DND-41 (cell line): ENCODE data around the gene NDOR1.
A peak's percentile ranks its signal among the peaks of the same experiment; 100 is the strongest.

Experiments used
- ATAC-seq: fragments of 200-7000 bp; cut with Tn5 transposase; 3 replicates; pipeline ENCODE4 v1.9.1; 2021; ENCODE audit warnings: low read depth; ENCODE audit not compliant: insufficient read depth
- DNase-seq: peaks from one replicate; pipeline ENCODE4 v3.0.0-alpha.2; 2020
- H2AFZ ChIP-seq: 2 replicates; pipeline ENCODE4 v1.6.0; 2012; ENCODE audit warnings: low read depth, low read length
- H3K27ac ChIP-seq: 2 replicates; pipeline ENCODE4 v1.5.1; 2012; ENCODE audit warnings: low read length, inconsistent platforms
- H3K27me3 ChIP-seq: fragments of 200-600 bp; sonication (generic); 2 replicates; pipeline ENCODE4 v1.6.0; 2012; ENCODE audit warnings: low read length, mild to moderate bottlenecking, inconsistent platforms; ENCODE audit not compliant: insufficient read depth, poor library complexity
- H3K36me3 ChIP-seq: 2 replicates; pipeline ENCODE4 v1.5.1; 2012; ENCODE audit warnings: low read length, inconsistent platforms; ENCODE audit not compliant: insufficient read depth
- H3K4me1 ChIP-seq: 2 replicates; pipeline ENCODE4 v1.5.1; 2012; ENCODE audit warnings: mild to moderate bottlenecking, low read length; ENCODE audit not compliant: insufficient read depth
- H3K4me2 ChIP-seq: 2 replicates; pipeline ENCODE4 v1.6.0; 2012; ENCODE audit warnings: mild to moderate bottlenecking, moderate library complexity, low read length, inconsistent platforms; ENCODE audit not compliant: insufficient read depth
- H3K4me3 ChIP-seq, 2 experiments: fragments of 200-600 bp in 1 of 2; shearing (Covaris generic) in 1 of 2; 2 replicates each; pipeline ENCODE4 v1.5.1; 2012 to 2016; ENCODE audit warnings: inconsistent platforms in 2 of 2, low read length in 2 of 2, mild to moderate bottlenecking in 2 of 2, low read depth in 1 of 2, moderate library complexity in 1 of 2
- H3K79me2 ChIP-seq: 2 replicates; pipeline ENCODE4 v1.6.0; 2012; ENCODE audit warnings: low read length, inconsistent platforms; ENCODE audit not compliant: insufficient read depth
- H3K9ac ChIP-seq: 2 replicates; pipeline ENCODE4 v1.6.0; 2012; ENCODE audit warnings: low read depth, mild to moderate bottlenecking, inconsistent platforms, low read length, moderate library complexity
- H3K9me3 ChIP-seq: 2 replicates; pipeline ENCODE4 v1.5.1; 2012; ENCODE audit warnings: low read length, moderate library complexity, mild to moderate bottlenecking, inconsistent platforms; ENCODE audit not compliant: insufficient read depth, severe bottlenecking
- H4K20me1 ChIP-seq: 2 replicates; pipeline ENCODE4 v1.6.0; 2012; ENCODE audit warnings: low read length; ENCODE audit not compliant: insufficient read depth
- EZH2 ChIP-seq: IDR thresholded peaks from 3 replicates; pipeline ENCODE4 v1.6.1; 2012; ENCODE audit warnings: borderline replicate concordance, low read depth, mild to moderate bottlenecking, moderate library complexity, low read length, inconsistent platforms; ENCODE audit not compliant: severe bottlenecking
- TF ChIP-seq, protein P1 (sequence below): IDR thresholded peaks from 2 replicates; pipeline ENCODE4 v1.5.1; 2012; ENCODE audit warnings: borderline replicate concordance, low read length, moderate library complexity, mild to moderate bottlenecking; ENCODE audit not compliant: poor library complexity, severe bottlenecking; ENCODE audit errors: extremely low read depth

Gene NDOR1

DNA sequence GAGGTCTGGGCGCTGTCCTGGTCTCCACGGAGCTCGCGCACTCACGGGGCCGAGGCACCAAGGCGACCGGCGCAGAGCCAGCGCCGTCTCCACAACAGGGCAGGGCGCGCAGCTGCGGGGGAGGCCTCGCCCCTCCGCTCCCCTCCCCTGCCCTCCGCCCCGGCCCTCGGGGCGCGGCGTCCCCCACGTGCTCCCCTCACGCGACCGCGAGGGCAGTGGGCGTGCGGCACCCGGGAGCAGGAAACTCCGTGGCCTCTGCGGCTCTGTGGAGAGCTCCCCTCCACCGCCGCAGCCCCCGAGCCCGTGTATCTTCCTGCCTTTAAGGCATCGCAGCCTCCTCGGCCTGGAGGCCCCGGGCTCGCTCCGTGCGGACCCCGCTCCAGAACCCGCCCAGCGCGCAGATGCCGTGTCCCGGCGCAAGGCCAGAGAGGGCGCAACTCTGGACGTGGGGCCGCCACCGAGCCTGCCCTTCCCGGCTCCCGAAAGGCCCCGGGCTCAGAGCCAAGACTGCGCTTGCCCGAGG lies 34.9 kb downstream of the NDOR1 start:
- Histone ChIP-seq H3K9ac (peak overlapping the region; percentile 89), H2AFZ (peak overlapping the region; percentile 68), H4K20me1 (peaks cover 49% of the 10 kb centered on the region), H3K4me1 (peaks cover 55% of the 10 kb centered on the region), H3K27ac (peak overlapping the region; percentile 89), H3K27me3 (no peaks in the 10 kb centered on the region), H3K36me3 (peaks cover 25% of the 10 kb centered on the region), H3K79me2 (peaks cover 25% of the 10 kb centered on the region), H3K4me2 (peak overlapping the region; percentile 91), H3K9me3 (no peaks in the 10 kb centered on the region), H3K4me3 (peak overlapping the region; percentile 35 to 77; a peak in 3 of 4 replicates)
- TF ChIP-seq, protein P1, sequence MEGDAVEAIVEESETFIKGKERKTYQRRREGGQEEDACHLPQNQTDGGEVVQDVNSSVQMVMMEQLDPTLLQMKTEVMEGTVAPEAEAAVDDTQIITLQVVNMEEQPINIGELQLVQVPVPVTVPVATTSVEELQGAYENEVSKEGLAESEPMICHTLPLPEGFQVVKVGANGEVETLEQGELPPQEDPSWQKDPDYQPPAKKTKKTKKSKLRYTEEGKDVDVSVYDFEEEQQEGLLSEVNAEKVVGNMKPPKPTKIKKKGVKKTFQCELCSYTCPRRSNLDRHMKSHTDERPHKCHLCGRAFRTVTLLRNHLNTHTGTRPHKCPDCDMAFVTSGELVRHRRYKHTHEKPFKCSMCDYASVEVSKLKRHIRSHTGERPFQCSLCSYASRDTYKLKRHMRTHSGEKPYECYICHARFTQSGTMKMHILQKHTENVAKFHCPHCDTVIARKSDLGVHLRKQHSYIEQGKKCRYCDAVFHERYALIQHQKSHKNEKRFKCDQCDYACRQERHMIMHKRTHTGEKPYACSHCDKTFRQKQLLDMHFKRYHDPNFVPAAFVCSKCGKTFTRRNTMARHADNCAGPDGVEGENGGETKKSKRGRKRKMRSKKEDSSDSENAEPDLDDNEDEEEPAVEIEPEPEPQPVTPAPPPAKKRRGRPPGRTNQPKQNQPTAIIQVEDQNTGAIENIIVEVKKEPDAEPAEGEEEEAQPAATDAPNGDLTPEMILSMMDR: no peak
- TF ChIP-seq EZH2: no peak
- DNase-seq (peak; percentile 76), ATAC-seq (peak; percentile 54)

DNA sequence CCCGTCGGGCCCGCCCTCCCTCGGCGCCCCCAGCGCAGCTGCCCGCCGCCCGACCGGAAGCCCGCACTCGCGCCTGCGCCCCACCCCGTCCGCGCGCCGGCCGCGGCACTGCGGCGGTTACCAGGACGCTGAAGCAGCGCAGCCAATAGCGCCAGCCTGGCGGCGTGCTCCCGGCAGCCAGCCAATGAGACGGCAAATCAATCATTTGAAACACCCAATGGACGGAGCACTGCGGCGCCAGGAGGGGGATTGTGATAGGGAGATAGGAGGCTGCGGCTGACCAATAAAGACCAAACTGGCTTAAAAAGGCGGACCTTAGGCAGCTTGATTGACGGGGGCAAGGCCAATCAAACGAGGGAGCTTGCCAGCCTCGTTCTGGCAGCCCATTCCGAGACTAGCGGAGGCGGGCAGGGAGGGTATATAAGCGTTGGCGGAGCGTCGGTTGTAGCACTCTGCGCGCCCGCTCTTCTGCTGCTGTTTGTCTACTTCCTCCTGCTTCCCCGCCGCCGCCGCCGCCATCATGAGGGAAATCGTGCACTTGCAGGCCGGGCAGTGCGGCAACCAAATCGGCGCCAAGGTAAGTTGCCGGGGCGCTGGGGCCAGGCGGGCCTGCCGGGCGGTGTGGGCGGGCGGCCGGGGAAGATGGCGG lies 35.5 kb downstream of the NDOR1 start, which contains the start of gene TUBB4B:
TSS of gene TUBB4B (plus strand) at position 447 of the 649 bp plus-strand sequence. CDS start at position 521, 74 bp downstream.
- peak within 1 kb of the TSS; percentile 89 for H3K27ac ChIP-seq
- peaks cover 25% of the 10 kb centered on the region for H3K36me3 ChIP-seq
- H3K9me3 ChIP-seq: no peaks in the 10 kb centered on the region
- no peaks in the 10 kb centered on the region for H3K27me3 ChIP-seq
- H2AFZ ChIP-seq: peak within 1 kb of the TSS; percentile 68
- DNase-seq (peak; percentile 99), ATAC-seq (peak; percentile 81)
- TF ChIP-seq, protein P1: no peak
- no peak for TF ChIP-seq EZH2
- H3K4me1 ChIP-seq: peaks cover 54% of the 10 kb centered on the region
- peak within 1 kb of the TSS; percentile 77 to 91 for H3K4me3 ChIP-seq
- H3K4me2 ChIP-seq: peak within 1 kb of the TSS; percentile 91
- H3K9ac ChIP-seq: peak within 1 kb of the TSS; percentile 89
- H4K20me1 ChIP-seq: peaks cover 49% of the 10 kb centered on the region
- H3K79me2 ChIP-seq: peaks cover 25% of the 10 kb centered on the region

DNA sequence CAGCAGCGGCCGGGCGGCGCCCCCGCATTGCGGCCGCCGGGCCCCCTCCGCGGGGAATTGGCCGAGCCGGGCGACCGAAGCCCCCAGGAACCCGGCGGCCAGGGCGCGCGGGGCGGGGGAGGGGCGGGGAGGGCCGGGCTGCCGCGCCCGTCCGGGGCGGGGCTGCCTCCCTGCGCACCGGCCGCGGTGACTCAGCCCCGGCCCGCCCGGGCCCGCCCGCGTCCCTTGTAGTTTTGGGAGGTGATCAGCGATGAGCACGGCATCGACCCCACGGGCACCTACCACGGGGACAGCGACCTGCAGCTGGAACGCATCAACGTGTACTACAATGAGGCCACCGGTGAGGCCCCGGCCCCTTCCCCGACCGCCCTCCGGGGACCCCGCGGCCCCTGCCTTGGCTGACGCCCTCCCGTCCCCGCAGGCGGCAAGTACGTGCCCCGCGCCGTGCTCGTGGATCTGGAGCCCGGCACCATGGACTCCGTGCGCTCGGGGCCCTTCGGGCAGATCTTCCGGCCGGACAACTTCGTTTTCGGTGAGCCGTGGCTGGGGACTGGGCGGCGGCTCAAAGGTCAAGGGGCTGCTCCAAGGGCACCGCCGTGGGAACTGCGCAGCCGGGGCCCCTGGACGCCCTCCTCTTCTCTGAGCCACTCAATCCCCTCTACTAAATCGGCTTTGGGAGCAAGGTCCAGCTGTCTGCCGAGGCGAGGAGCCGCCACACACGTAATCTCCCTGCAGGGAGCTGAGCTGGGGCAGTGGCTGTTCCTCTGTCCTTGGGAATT lies 36.2 kb downstream of the NDOR1 start:
- TF ChIP-seq EZH2: no peak
- TF ChIP-seq, protein P1: no peak
- peaks cover 47% of the 10 kb centered on the region for H3K4me1 ChIP-seq
- H3K79me2 ChIP-seq: peaks cover 25% of the 10 kb centered on the region
- H3K4me3 ChIP-seq: peak overlapping the region; percentile 76 to 91
- H3K36me3 ChIP-seq: peaks cover 25% of the 10 kb centered on the region
- ATAC-seq (no peak), DNase-seq (peak; percentile 50)
- no peaks in the 10 kb centered on the region for H3K9me3 ChIP-seq
- H3K4me2 ChIP-seq: peak overlapping the region; percentile 90
- peaks cover 48% of the 10 kb centered on the region for H4K20me1 ChIP-seq
- no peak overlapping the region for H2AFZ ChIP-seq
- peak overlapping the region; percentile 80 for H3K27ac ChIP-seq
- H3K9ac ChIP-seq: peak overlapping the region; percentile 81
- no peaks in the 10 kb centered on the region for H3K27me3 ChIP-seq
